ENCODE results near the gene AP4S1.

GRCh38 chr14:30994681-30995620, 30.5 kb upstream of the AP4S1 start:
- TF ChIP-seq ZNF274 (IDR thresholded peaks at IDR 0.05; ENCODE audit: low read depth, low read length) (no peak), YY1 (IDR thresholded peaks at IDR 0.05; ENCODE audit: insufficient read depth, insufficient read length) (no peak)

All from NT2/D1 (cell line).